NCI-H1048 (cell line): ENCODE data around the gene IL2RA.

Experiments
- DNase-seq: peaks from one replicate; lab custom pipeline; 2025; lab: John Stamatoyannopoulos, UW

IL2RA gene

DNA sequence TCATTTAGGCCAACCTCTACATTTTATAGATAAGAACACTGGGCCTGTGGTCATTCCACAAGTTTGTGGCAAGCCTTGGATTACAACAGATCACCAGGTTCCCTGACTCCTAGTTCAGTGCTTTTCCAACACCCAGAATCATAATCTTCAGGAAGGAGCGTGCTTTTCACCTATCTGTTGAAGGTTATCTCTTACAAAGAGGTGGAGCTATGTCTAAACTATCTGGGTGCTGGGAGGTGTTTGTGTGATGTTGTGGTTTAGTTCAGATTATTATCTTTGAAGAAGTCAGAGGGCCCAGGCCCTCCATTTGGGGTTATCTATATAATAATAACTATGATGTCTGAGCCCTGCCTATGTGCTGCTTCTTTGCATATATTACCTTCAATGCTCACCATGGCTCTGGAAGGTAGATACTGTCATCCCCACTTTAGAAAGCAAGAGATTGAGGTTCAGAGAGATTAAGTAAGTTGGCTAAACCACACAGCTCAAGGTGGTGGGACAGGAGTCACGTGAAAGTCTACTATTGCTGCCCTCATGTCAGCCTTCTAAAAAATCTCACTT lies 24.0 kb downstream of the IL2RA start:
- DNase-seq, result no peak

DNA sequence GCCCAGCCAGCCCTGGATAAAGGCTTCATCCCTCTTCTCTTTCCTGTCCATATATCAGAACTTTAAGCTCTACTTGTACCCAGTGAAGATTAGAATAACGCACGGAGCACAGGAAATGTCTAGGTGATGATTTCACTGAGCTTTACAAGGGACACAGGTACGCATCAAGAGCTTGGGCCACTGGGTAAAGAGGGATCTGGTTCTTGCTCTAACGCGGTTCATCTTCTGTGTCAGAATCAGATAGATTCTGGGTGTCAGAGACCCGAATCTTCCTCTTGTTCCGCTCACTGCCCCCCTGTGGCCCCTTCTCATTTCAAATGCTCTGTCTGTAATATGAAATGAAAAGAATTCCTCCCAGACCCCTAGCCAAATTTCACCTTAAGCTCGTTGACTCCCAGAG lies 24.7 kb downstream of the IL2RA start:
- DNase-seq, result no peak

DNA sequence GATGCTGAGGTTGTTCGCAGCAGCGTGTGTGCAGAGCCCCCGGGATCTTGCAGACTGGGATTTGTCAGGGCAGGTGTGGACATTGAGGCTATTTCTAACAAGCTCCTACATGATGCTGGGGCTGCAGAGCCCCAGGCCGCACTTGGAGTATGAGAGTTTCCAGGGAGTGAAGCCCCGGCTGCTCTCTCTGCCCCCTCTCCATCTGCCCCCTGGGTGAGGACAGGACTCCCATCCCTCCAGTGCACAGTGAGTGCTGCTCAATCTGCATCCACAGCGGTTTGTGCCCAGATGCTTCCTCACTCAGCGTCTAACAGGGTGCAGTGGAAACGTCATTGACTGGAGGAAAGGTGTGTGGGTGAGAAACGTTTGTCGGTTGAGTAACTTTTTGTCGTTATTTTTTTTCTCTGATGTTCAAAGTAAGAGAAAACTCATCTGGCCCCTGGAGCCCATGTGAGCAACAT lies 25.3 kb downstream of the IL2RA start:
- DNase-seq, result no peak

DNA sequence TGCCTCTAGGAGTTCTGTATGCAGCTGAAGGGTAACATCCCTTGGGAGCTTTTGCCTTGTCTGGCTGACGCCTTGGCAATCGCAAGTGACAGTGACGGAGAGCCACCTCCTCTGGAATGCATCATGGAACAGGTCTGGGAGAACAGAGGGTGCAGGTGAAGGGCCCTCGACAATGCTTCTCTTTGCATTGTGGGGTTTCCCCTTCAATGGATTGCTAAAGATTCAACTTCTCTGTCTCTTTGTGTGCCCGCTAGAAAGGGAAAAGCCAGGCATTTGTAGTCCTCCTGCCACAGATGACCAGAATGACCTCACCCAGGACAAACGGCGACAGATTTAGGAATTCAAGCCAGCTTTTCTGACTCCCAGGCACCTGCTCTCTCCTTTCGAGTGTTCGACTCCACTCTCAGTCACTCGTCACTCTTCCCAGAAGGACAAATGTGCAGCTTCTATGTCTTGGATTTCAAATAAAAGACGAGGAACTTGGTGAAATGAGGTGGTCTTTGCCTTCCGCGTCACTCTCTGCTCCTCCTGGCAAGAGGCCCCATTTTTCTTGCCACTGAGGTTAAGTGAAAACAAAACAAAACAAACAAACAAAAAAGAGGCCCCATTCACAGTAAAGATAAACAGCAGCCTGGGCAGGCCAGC lies 26.1 kb downstream of the IL2RA start:
- no peak for DNase-seq

DNA sequence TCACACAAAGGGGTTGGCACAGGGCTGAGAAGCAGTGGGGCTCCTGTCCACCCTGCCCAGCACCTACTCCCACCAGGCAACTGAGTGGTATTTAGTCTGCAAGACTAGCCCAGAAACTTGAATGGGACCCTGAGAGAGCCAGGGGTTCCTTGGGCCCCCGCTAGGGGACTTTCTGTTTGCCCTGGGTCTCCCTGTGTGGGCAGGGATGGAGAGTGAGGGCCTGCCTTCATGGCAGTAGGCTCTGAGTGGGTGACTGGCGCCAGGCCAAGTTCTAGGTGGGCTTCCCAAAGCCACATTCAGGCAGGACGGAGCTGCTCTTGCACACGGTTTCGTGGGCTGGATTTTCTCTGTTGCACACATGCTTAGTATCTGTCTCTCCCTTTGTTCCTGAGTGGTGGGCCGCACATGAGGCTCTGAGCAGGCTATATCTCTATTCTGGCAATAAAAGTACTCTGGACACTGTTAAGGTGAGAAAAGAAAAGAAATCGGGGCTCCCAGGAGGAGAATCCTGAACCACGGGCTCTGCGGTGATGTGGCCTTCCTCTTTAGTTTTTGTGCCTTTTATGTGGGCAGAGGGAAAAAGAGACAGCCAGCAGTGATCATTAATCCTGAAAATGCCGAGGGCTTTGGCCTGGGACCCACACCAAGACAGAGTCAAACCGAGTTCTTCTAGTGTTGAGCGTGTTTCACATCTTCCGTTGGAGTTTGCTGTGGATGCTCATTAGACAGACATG lies 26.9 kb downstream of the IL2RA start:
- DNase-seq, result no peak

DNA sequence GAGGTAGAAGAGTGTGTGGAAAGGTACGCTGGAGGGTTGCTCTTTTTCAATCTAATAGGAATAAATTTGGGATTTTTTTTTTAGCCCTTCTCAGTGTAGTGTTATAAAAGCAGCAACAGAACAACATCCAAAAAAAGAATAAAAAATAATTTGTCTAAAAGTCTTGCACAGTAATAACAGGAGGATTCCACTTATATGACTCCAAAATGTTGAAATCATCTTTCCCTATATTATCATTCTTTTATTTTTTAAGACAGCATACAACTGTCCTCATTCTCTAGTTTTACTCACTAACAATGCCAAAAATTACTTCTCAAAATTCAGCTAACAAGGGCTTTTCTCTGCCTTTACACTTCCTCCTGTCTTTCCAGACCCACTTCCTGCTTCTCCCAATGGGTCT lies 27.8 kb downstream of the IL2RA start:
- no peak for DNase-seq

DNA sequence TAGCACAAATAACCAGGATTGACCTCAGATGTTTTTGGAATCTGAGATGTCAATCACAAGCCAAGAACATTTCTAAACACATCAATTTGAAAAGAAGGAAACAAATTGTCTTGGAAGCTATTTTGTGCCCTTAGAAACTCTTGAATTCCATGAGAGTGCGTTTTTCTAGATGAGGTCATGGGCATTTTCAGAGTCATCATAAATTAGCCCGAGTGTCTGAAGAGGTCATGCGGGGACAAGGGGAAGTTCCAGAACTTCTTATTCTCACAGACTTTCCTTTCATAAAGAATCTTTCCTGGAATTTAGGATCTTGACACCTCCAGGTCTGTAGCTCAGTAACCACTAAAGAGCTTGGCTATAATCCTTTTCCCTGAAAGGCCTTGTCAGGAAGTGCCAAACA lies 28.2 kb downstream of the IL2RA start:
- no peak for DNase-seq

DNA sequence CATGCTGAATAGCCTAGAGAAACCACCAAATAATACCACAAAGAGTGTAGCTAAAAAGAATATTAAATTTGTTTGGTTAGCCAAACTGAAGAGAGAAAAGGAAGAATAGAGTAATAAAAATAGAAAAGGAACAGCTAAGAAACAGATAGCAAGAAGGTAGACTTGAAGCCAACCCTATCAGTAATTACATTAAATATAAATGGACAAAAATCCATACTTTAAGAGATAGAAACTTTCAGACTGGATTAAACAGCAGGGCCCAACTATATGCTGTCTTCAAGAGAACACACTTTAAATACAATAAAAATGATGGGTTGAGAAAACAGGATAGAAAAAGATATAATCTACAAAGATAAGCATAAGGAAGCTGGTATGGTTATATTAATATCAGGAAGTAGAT lies 31.2 kb downstream of the IL2RA start:
- no peak for DNase-seq

DNA sequence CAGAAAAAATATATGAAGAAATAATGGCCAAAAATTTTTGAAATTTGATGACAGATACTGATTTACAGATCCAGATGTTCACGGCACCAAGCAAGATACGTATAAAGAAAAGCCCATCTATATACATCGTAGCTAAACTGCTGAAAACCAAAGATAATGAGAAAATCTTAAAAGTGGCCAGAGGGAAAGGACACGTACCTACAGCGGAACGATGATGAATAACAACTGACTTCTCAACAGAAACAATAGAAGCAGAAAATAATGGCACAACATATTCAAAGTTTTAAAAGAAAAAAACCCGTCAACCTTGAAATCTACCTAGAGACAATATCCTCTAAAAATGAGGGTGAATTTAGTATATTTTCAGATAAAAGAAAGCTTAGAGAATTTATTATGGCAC lies 31.9 kb downstream of the IL2RA start:
- no peak for DNase-seq

DNA sequence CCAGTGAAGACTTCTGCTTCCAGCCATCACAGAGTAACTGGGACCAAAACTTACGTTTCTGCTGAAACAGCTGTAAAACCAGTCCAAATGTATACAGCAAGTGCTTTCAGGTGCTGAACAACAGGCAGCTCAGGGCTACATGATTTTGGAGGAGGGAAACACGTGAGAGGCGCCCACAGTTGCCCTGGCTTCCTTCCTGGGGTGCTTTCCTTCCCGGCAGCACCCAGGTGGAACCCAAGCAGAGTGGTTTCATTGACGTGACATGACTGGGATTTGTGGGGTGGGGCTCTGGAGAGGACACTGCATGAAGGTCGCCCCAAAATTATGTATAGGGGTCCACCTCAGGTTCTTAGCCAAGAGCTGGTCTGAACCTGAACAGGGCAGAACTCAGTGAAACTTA lies 34.2 kb downstream of the IL2RA start:
- no peak for DNase-seq

DNA sequence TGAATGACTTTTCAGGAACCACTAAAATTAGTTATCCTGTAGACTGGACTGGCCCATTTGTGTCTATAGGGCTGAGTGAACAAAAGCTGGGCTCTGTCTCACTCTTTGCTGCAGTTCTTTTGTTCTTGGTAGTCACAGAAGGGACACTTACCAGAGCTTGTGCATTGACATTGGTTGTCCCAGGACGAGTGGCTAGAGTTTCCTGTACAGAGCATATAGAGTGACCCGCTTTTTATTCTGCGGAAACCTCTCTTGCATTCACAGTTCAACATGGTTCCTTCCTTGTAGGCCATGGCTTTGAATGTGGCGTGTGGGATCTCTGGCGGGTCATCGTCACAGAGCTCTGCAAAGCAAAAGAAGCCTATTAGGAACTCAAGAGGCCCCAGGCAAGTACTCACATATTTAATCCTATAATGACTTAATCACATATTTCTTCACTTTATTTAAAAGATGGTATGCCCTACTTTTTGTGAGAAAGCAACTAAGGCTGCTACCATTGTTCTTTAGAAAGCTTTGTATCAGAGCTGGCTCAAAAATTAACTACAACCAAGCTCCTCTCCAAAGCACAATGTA lies 36.4 kb downstream of the IL2RA start:
- no peak for DNase-seq

DNA sequence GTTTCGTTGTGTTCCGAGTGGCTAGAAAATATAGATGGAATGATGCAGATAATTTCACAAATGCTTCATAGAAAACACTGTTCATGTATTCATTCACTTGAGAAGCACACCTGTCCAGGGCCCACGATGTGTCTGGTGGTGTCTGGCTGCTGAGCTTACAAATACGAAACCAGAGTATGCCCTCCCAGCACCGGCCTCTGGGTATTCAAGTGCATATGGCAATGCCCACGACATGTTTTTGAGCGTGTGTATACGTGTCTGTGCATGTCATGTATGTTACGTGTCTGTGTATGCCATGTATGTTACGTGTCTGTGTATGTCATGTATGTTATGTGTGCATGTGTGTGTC lies 37.9 kb downstream of the IL2RA start:
- DNase-seq, result no peak

DNA sequence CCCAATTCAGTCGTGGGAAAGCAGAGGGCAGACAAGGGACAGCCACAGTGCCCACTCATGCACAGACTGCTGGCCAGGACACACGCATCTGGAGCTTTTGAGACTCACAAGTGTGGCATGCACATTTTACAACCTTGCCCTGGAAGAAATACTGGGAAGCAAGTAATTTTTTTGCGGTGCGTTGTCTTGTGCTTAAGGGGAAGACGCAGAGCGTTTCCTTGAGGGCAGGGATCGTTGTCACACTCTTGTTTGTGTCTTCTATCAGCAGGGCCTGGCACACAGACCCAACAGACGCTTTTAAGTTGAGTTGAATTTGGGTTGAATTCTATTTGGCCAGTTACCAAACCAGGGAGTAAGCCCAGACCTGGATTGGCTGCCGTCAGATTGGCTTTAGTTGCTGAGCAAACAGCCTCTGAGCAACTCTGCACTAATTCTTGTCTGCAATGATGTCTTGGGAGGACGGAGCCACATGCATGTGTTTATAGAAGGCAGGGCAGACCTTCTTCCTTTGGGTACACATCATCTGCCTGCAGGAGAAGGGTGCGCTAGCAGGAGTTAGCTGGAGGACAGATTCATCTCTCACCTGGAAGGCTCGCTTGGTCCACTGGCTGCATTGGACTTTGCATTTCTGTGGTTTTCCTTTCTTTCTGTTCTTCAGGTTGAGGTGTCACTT lies 38.4 kb downstream of the IL2RA start:
- DNase-seq, result no peak

DNA sequence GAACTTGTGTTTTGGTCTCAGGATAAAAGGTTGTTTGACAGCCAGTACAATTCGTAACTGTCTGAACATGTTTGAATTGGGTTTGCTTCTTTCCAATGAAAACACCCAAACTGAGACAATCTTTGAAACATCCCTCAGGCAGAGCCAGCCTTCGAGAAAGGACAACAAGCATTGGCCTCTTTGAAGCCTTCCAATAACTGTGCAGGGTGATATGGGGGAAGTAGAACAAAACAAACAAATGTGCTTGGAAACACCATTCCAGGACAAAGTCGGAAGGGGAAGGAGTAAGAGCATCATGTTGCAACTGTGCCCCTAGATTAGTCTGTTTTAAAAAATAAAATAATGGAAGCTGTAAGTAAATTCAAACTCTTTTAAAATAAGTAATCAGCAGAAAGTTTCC lies 39.5 kb downstream of the IL2RA start:
- no peak for DNase-seq

DNA sequence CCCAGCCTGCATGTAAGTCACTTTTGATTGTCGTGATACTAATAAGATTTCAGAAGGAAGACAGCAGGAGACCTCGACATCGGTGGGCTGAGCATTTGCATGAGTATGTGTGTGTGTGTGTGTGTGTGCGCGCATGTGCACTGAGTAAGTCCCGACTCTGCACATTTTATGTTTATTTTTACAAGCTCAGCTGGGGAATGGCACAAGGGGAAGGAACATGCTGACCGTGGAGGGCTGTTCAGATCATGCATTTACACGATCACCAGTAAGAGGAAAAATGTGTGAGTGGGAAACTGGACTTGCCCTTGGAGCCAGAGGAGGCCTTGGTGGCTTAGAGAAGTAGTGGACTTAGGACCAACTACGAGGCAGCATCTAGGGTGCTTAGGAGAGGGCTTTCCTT lies 41.3 kb downstream of the IL2RA start:
- DNase-seq, result no peak

DNA sequence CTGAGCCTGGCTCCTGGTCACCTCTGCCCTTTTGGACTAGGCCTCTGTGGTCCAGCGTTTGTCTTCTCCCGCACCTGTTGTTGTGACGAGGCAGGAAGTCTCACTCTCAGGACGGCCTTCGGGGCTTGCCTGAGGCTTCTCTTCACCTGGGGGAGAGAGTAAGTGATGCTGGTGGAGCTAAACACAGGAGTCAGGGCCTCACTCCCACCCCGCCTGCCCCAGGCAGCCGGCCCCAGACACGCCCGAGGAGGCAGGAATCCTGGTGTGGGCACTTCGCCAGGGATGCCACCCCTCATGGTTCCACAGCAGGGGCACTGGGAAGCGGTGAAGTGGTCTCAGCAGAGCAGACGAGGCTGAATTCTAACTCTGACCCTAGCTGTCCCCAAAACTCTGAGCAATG lies 42.4 kb downstream of the IL2RA start:
- no peak for DNase-seq

DNA sequence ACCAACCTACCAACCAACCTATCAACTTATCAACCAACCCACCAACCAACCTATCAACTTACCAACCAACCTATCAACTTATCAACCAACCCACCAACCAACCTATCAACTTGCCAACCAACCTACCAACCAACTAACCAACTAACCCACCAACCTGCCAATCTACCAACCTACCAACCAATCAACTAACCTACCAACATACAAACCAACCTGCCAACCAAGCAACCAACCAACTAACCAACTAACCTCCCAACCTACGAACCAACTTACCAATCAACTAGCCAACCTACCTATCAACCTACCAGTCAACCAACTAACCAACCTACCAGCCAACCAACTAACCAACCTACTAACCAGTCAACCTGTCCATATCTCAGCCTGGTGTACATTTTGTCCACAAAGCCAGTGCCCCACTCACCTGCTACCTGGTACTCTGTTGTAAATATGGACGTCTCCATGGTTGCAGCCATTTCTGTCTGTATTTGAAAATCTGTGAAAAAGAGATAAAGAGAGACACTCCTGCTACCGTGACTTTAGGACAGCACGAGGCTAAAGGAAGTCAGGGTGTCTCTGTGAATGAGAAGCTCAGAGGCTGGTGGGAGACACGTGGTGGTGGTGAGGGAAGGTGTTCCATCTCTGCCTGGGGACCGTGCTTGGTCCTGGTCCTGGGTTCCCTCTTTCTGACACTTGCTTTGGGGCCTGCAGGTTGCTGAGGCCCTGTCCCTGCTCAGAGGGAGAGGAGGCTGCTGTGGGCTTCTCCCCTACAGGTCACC lies 43.0 kb downstream of the IL2RA start:
- DNase-seq, result no peak

DNA sequence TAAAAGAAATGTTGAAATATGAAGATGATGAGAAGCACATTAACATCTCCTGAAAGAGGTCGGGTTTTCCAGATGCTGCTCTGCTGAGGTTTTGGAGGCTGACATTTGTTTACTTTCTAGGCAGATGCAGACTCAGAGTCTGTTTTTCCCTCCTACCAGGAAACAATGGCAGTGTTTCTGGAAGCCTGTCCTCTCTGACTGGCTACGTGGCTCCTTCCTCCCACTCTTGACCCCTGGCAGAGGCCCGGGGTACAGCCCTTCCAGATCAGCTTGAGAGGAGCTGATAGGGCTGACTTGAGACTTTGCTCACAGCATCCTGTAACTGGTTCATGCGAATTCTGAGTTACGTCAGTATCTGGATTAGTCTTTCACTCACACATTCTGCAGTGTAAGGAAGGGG lies 43.7 kb downstream of the IL2RA start:
- no peak for DNase-seq

DNA sequence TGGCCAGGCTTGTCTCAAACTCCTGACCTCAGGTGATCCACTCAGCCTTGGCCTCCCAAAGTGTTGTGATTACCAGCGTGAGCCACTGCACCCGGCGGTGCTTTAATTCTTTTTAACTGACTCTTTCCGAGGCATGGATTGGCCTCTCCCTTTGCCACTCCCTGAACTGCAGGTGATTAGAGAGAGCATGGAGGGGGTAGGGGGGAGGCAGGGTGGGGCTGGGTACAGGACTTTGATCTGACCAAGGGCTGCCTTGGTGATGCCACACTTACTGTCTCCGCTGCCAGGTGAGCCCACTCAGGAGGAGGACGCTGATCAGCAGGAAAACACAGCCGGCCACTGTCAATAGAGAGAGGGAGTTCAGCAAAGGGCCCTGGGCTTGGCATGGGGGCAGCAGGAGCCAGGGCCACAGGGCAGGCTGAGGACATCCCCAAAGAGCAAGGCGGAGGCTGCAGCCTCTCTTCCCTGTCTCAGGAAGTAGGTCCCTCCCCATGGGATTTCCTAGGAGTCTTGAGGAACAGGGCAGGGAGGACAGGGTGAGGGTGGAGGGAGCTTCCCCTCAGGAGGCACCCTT lies 44.3 kb downstream of the IL2RA start:
- DNase-seq, result no peak

DNA sequence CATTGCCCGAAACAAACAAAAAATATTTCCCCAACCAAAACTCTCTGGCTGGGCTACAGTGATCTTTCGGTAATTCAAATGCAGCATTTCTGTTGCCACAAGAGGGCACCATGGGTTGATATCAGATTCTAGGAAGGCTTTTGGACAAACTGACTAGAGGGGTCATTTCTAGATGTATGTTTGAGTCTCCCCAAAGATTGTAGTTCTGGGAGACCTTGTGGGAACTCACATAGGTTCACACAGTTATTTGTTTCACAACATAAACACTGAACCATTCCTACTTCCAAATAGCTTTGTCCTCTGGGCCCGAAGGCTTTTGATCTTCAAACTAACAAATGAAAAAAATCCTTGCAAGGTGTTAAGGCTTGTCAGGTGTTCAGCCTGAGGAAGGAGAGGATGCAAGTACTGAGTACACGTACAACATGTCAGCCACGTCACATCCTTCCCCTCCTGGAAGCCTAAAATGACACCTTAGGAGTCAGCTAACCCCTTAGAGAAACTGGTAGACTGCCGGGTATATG lies 47.9 kb downstream of the IL2RA start:
- DNase-seq, result no peak

DNA sequence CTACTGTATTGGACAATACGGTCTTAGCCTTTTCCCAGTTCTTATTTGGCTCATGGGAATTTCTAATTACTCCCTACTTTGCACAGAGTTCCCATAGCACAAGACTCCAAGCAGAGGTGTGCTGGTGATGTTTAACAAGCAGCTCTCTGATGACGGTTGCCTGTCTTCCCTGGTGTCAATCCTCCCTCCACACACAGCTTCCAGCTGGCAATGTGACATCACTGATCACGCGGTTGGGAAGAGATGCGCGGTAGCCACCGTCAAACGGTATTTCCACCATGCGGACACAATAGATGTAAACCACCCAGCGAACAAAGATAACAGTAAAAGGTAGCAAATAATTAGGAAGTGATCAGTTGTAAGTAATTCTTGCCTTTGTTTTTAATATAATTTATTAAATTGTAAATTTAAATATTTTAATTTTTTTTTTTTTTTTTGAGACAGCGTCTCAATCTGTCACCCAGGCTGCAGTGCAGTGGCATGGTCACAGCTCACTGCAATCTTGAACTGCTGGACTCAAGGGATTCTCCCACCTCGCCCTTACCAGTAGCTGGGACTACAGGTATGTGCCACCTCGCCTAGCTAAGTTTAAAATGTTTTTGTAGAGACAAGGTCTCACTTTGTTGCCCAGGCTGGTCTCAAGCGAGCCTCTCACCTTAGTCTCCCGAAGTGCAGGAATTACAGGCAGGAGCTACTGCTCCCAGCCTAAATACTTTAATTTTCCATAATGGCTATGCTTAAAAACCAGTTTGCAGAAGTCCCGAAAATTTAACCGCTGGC lies 48.6 kb downstream of the IL2RA start:
- no peak for DNase-seq
